Vagina (tissue), 2 donors: ENCODE measurements around the gene YAP1. TPM values are rescaled to one million over a fixed set of nuclear protein-coding genes. Genes with fewer than 3 reads are reported as not detected.

Experiments used
- DNase-seq, 2 donors: peaks; one replicate each; pipeline ENCODE4 v3.0.0-alpha.2; 2017; ENCODE audit errors: extremely low spot score in 2 of 2
- H3K27ac ChIP-seq: fragments of 200-600 bp; sonication (generic); one replicate; pipeline ENCODE4 v1.5.1; 2019
- H3K27me3 ChIP-seq: fragments of 200-600 bp; sonication (generic); one replicate; pipeline ENCODE4 v1.5.1; 2019
- H3K36me3 ChIP-seq, 2 donors: fragments of 200-600 bp; sonication (generic); one replicate each; pipeline ENCODE4 v1.5.1; 2017 to 2019
- H3K4me1 ChIP-seq: fragments of 200-600 bp; sonication (generic); one replicate; pipeline ENCODE4 v1.5.1; 2019
- H3K4me3 ChIP-seq, 2 donors: fragments of 200-600 bp; sonication (generic); 1 replicate in 1 of 2; 2 replicates in 1 of 2; pipeline ENCODE4 v1.5.1; 2016 to 2019
- H3K9me3 ChIP-seq: fragments of 200-600 bp; sonication (generic); one replicate; pipeline ENCODE4 v1.5.1; 2019
- POLR2A ChIP-seq, 2 donors: fragments of 450-650 bp; IDR thresholded peaks; one replicate each; pipeline ENCODE4 v1.6.1; 2017; ENCODE audit warnings: antibody characterized with exemption in 2 of 2, mild to moderate bottlenecking in 2 of 2, moderate library complexity in 2 of 2
- POLR2AphosphoS5 ChIP-seq, 2 donors: sonication (generic); formaldehyde crosslinking; IDR thresholded peaks; one replicate each; pipeline ENCODE4 v1.9.0; 2017; ENCODE audit warnings: antibody characterized with exemption in 2 of 2, mild to moderate bottlenecking in 2 of 2, low read depth in 1 of 2; ENCODE audit not compliant: insufficient read depth in 1 of 2
- intact Hi-C: fragments of 100-400 bp; cut with DNase I; formaldehyde crosslinking; loops from one replicate; pipeline ENCODE4 v1.15.1; 2023
- total RNA-seq: library from RNA; depleted of rRNA; stranded (reverse); fragments of >200 nt; gene quantifications from one replicate; pipeline ENCODE4 v1.2.3, GENCODE V29; 2016
- TF ChIP-seq, protein P1 (sequence below), 3 experiments: fragments of 450-650 bp in 2 of 3; fragments of 200-600 bp in 1 of 3; sonication (generic) in 1 of 3; IDR thresholded peaks; one replicate each; pipeline ENCODE4 v1.5.1; 2017 to 2019; ENCODE audit warnings: antibody characterized with exemption in 3 of 3, mild to moderate bottlenecking in 2 of 3, moderate library complexity in 2 of 3

Gene YAP1
- total RNA-seq, 1 donor from 2014 or later, result 232 TPM

DNA sequence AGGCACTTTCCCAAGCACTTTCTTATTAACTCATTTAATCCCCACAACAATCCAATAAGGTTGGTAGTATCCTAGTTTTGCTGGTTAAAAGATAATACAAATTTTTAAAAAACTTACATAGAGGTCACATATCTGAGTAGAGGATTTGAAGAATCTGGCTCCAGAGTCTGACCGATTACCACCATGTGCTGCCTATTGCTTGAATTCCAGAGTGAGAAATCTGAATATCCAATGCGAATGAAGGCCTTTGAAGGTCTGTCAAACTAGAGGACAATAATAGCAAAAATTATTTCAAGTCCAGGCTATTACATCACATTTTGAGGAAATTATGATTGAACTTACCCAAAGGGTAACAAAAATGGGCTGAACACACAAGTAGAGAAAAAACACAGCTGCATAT, 129.2 kb downstream of the YAP1 start:
- H3K27me3 ChIP-seq, result no peaks in the 10 kb centered on the region
- no peaks in the 10 kb centered on the region for H3K9me3 ChIP-seq
- no peak for DNase-seq
- no peak overlapping the region for H3K4me3 ChIP-seq
- no peak overlapping the region for H3K27ac ChIP-seq
- H3K4me1 ChIP-seq, result peaks cover 24% of the 10 kb centered on the region
- intact Hi-C loops, result no loop called here
- no peaks in the 10 kb centered on the region for H3K36me3 ChIP-seq
- TF ChIP-seq POLR2AphosphoS5 (IDR thresholded peaks at IDR 0.05; ENCODE audit: insufficient read depth in 1 of 2, low read depth in 1 of 2) (no peak), POLR2A (IDR thresholded peaks at IDR 0.05) (no peak)
- TF ChIP-seq, protein P1, sequence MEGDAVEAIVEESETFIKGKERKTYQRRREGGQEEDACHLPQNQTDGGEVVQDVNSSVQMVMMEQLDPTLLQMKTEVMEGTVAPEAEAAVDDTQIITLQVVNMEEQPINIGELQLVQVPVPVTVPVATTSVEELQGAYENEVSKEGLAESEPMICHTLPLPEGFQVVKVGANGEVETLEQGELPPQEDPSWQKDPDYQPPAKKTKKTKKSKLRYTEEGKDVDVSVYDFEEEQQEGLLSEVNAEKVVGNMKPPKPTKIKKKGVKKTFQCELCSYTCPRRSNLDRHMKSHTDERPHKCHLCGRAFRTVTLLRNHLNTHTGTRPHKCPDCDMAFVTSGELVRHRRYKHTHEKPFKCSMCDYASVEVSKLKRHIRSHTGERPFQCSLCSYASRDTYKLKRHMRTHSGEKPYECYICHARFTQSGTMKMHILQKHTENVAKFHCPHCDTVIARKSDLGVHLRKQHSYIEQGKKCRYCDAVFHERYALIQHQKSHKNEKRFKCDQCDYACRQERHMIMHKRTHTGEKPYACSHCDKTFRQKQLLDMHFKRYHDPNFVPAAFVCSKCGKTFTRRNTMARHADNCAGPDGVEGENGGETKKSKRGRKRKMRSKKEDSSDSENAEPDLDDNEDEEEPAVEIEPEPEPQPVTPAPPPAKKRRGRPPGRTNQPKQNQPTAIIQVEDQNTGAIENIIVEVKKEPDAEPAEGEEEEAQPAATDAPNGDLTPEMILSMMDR (IDR thresholded peaks at IDR 0.05), result no peak

DNA sequence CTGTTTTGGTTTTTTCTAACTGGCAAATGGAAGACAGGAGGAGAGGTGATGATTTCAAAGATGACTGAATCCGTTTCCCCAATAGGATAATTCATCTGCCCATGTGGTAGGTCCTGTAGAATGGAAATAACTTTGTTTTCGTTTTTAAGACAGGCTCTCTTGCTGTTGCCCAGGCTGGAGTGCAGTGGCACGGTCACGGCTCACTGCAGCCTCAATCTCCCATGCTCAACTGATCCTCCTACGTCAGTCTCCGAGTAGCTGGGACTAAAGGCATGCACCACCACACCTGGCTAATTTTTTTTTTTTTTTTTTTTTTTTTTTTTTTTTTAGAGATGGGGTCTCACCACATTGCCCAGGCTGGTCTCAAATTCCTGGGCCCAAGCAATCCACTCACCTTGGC, 129.7 kb downstream of the YAP1 start:
- Histone ChIP-seq H3K4me1 (peaks cover 23% of the 10 kb centered on the region), H3K4me3 (no peak overlapping the region), H3K36me3 (no peaks in the 10 kb centered on the region), H3K9me3 (no peaks in the 10 kb centered on the region), H3K27ac (no peak overlapping the region), H3K27me3 (no peaks in the 10 kb centered on the region)
- intact Hi-C loops, result no loop called here
- no peak for TF ChIP-seq POLR2A (IDR thresholded peaks at IDR 0.05)
- TF ChIP-seq POLR2AphosphoS5 (IDR thresholded peaks at IDR 0.05; ENCODE audit: insufficient read depth in 1 of 2, low read depth in 1 of 2), result no peak
- TF ChIP-seq, protein P1 (IDR thresholded peaks at IDR 0.05), result no peak
- no peak for DNase-seq

GRCh38 chr11:102240502-102240901, 130.3 kb downstream of the YAP1 start:
- Histone ChIP-seq H3K27me3 (no peaks in the 10 kb centered on the region), H3K36me3 (no peaks in the 10 kb centered on the region), H3K4me3 (no peak overlapping the region), H3K9me3 (no peaks in the 10 kb centered on the region), H3K27ac (no peak overlapping the region), H3K4me1 (peaks cover 20% of the 10 kb centered on the region)
- intact Hi-C loops, result no loop called here
- DNase-seq, result no peak
- TF ChIP-seq POLR2A (IDR thresholded peaks at IDR 0.05), result no peak
- no peak for TF ChIP-seq POLR2AphosphoS5 (IDR thresholded peaks at IDR 0.05; ENCODE audit: insufficient read depth in 1 of 2, low read depth in 1 of 2)
- TF ChIP-seq, protein P1 (IDR thresholded peaks at IDR 0.05), result no peak

DNA sequence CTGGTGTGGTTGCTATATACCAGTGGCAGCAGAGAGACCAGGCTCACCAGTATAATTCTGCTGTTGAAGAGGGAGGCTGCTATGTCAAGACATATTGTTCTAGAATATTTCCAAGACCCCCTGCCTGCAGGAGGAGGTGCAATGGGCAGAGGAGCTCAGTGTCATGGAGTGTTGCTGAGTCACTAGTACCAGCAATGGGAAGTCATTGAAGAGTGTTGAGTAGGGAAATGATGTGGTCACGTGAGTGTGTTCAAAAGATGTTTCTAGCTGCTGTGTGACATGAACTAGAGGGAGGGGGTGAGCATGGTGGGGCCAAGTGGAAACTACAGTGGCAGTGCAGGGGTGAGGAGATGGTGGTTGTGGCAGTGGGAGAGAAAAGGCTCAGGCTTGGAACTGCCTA, 130.8 kb downstream of the YAP1 start:
- TF ChIP-seq POLR2AphosphoS5 (IDR thresholded peaks at IDR 0.05; ENCODE audit: insufficient read depth in 1 of 2, low read depth in 1 of 2) (no peak), POLR2A (IDR thresholded peaks at IDR 0.05) (no peak)
- TF ChIP-seq, protein P1 (IDR thresholded peaks at IDR 0.05), result no peak
- no peak overlapping the region for H3K4me3 ChIP-seq
- no peak for DNase-seq
- H3K27ac ChIP-seq, result no peak overlapping the region
- no peaks in the 10 kb centered on the region for H3K27me3 ChIP-seq
- no peaks in the 10 kb centered on the region for H3K36me3 ChIP-seq
- no peaks in the 10 kb centered on the region for H3K9me3 ChIP-seq
- intact Hi-C loops, result no loop called here
- peaks cover 17% of the 10 kb centered on the region for H3K4me1 ChIP-seq

- H3K27ac ChIP-seq, result no peak overlapping the region
- no peaks in the 10 kb centered on the region for H3K9me3 ChIP-seq
- no peak for DNase-seq
- TF ChIP-seq POLR2A (IDR thresholded peaks at IDR 0.05) (no peak), POLR2AphosphoS5 (IDR thresholded peaks at IDR 0.05; ENCODE audit: insufficient read depth in 1 of 2, low read depth in 1 of 2) (no peak)
- TF ChIP-seq, protein P1 (IDR thresholded peaks at IDR 0.05), result no peak
- intact Hi-C loops, result no loop called here
- H3K27me3 ChIP-seq, result no peaks in the 10 kb centered on the region
- H3K36me3 ChIP-seq, result no peaks in the 10 kb centered on the region
- H3K4me1 ChIP-seq, result peaks cover 17% of the 10 kb centered on the region
- no peak overlapping the region for H3K4me3 ChIP-seq
Measured at GRCh38 chr11:102243399-102243884, 133.2 kb downstream of the YAP1 start.
